ENCODE results near the gene PTGER2.

PTGER2 gene

DNA sequence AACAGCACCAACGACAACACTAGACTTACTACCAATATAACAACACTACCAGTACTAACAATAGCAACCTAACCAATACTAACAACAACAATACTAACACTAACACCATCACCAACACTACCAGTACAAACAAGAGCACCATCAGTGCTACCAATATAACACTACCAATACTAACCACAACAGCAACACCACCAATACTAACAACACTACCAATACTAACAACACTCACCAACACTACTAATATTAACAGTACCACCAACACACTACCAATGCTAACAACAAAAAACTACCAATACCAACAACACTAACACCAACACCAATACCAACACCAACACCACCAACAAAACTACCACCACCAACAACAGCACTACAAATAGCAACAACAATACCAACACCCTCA is 25.1 kb downstream of the PTGER2 start:
- DNase-seq (ENCODE audit: low spot score) = no peak

DNA sequence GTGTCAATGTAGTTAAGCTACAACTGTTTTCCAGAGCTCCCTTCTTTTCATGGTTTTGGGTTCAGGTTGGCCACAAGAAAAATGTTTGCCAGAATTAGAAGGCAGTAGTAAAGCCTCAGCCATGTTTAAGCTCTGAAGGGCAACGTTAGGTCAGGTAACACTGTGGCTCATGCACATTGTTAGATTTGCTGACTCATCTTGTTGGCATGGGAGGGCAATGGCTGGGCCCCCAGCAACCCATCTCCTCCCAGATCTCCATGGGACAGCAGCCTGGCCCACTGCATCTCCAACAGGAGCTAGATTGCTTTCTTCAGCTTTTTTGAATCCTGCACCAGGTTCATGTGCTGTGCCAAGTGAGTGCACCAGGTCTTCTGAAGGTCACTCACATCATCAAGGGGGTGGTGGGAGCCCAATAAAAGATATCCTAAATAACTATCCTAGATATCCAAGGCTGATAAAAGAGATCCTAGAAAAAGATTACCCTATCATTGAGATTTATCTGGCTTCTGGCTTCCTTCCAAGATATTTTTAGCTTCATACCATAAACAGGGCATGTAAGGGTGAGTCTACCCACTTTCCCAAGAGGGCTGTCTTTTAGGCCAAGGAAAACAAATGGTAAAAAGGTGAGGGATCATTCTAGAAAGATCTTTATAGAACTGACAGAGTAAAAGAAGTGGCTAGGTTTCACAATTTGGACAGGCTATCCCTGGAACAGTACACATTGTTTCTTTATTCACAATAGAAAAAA is 28.9 kb downstream of the PTGER2 start:
- no peak for DNase-seq (ENCODE audit: low spot score)

DNA sequence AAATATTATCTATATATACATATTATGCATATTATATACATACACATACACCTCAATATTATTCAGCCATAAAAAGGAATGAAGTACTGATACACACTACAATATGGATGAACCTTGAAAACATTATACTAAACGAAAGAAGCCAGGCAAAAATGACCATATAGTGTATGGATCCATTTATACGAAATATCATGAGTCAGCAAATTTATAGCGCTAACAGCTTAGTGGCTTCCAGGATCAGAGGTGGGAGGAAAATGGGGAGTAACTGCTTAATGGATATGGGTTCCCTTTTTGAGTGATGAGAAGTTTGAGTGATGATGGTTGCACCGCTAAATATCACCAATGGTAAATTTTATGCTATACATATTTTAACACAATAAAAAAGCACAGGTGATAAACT is 32.7 kb downstream of the PTGER2 start:
- DNase-seq (ENCODE audit: low spot score) = no peak

- no peak for DNase-seq (ENCODE audit: low spot score)
Measured at GRCh38 chr14:52348279-52348678, 34.2 kb downstream of the PTGER2 start.

DNA sequence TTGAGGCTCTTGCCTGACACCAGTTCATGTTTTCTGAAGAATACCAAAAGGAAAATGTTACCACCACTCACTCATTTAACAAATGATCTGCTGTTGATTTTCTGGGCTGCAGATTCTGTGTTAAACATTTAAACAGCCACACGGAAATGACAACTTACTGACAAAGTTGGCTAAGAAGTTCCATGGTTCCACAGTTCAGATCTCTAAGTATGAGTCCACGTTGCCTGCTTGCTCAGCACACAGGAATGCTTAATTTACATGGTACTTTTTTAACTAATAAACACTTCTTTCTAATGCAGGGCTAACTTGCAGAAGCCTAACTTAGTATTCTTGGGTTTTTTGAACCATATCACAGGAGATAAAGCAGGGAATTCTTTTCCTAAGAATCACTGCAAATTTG is 34.7 kb downstream of the PTGER2 start:
- DNase-seq (ENCODE audit: low spot score) = no peak

GRCh38 chr14:52349731-52350130 is 35.6 kb downstream of the PTGER2 start:
- no peak for DNase-seq (ENCODE audit: low spot score)

GRCh38 chr14:52350445-52350844 is 36.3 kb downstream of the PTGER2 start:
- DNase-seq (ENCODE audit: low spot score) = no peak

- DNase-seq (ENCODE audit: low spot score) = no peak
Measured at GRCh38 chr14:52351233-52352060, 37.3 kb downstream of the PTGER2 start.

DNA sequence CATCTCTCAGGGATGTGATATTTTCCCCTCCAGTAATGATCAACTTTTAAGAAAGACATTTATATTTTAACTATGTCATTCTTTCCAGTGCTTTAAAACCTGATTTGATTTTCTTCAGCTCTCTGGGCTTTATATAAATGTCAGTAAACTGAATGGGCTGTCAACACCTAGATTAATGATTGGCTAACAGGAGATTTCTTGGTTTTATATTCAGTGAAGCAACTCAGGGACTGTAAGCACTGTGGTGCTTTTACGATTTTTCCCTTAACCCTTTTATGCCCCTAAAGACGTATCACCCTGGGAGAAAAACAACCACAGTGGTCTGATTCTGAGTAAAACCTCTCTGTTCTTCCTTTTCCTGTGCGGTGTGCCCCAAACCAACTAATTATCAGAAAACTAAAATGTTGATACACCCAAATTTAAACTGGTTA is 38.0 kb downstream of the PTGER2 start:
- DNase-seq (ENCODE audit: low spot score) = no peak

GRCh38 chr14:52352569-52352968 is 38.5 kb downstream of the PTGER2 start:
- no peak for DNase-seq (ENCODE audit: low spot score)

- DNase-seq (ENCODE audit: low spot score) = no peak
Measured at GRCh38 chr14:52354242-52354641, 40.1 kb downstream of the PTGER2 start.

DNA sequence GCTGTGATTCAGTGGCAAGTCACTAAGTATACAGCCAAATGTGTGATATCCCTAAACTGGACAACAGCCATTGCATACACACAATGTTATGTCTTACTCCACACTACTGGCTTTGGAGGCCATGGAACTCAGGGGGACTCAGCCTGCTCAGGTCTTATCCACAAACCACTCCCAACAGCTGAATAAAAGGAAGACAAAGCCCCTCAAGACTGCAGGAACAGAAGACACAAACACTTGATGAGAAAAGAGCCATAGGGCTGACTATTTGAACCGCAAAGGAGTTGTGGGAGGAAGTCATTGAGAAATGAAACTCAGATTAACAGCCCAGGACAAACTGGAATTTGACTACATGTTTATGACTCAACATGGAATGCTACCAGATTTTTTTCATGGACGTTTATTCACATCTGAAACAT is 40.9 kb downstream of the PTGER2 start:
- DNase-seq (ENCODE audit: low spot score) = peak; percentile 42

DNA sequence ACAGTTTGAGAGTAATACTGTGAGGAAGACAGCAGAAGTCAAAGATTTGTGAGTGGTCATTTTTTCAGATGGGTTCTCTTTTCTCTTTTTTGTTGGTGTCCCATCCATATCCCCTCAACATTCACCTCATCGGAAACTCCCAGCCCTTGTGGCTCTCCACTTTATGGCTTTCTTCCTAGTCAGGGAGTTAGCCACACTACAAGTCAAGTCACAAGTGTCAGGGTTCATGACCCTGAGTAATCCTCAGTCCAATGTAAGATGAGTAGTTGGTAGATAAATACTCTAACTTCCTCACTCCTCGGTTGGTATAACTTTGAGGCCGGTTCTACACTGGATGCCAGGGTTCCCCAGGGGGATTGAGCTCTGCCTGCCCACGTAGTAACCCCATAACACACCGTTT is 41.4 kb downstream of the PTGER2 start:
- DNase-seq (ENCODE audit: low spot score) = no peak

DNA sequence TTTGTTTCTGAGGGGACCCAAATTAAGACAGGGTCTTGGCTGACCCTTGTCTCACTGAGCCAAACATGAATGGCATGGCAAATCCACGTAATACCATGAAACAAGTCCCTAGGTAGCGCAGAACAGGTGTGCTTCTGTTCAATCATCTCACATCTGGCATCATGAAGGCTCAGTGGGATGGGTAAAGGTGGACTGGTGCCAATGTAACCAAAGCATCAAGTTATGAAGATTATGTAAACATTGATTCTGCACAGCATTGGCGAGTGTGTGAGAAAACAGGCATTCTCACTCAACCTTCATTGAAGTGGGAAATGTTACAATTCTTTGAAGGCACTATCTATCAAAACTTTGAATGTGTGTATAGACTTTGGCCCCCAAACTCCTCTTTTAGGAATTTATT is 41.9 kb downstream of the PTGER2 start:
- DNase-seq (ENCODE audit: low spot score) = no peak

GRCh38 chr14:52360831-52361230 is 46.7 kb downstream of the PTGER2 start:
- DNase-seq (ENCODE audit: low spot score) = no peak

DNA sequence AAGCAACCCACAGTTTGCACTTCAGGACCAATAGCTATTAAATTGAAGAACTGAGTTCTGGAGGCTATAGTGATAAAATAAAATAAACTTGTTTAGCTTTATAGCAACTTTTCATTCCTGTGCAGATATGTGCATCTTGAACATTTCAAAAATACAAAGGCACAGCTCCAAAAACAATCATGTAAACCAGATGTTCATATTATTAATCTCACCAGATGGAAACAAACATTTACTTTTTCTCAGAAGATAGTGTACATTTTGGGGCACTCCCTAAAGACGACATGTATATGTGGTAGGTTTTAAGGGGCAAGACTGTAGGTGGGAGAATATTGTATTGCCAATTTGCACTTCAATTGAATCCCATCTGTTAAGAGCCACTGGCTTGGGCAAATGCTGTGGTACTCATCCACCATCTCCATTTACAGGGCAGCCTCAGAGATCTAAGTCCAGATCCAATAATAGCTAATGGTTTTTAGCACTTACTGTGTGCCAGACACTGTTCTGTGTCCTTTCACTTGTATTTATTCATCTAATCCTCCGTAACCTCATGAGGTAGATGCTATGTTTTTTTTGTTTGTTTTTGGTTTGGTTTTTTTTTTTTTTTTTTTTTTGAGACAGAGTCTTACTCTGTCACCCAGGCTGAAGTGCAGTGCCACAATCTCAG is 49.1 kb downstream of the PTGER2 start:
- no peak for DNase-seq (ENCODE audit: low spot score)

- no peak for DNase-seq (ENCODE audit: low spot score)
Measured at GRCh38 chr14:52363961-52364360, 49.8 kb downstream of the PTGER2 start.

DNA sequence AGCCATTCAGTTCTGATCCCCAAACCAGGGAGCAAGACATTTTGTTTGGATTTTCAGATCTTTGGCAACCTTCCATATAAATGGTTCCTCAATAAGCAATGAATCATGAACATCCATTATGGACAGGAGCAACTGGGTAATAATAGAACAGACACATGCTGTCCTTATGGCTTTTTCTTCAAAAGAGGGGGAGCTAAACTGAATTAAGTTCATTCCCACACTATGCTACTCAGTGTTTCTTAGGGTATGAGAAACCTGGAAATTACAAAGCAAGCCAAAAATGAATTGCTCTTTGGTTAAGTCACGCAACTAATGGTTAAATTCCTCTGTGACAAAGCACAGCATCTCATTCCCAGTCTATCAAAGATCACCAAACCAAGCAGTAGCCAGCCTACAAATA is 51.0 kb downstream of the PTGER2 start:
- no peak for DNase-seq (ENCODE audit: low spot score)

DNA sequence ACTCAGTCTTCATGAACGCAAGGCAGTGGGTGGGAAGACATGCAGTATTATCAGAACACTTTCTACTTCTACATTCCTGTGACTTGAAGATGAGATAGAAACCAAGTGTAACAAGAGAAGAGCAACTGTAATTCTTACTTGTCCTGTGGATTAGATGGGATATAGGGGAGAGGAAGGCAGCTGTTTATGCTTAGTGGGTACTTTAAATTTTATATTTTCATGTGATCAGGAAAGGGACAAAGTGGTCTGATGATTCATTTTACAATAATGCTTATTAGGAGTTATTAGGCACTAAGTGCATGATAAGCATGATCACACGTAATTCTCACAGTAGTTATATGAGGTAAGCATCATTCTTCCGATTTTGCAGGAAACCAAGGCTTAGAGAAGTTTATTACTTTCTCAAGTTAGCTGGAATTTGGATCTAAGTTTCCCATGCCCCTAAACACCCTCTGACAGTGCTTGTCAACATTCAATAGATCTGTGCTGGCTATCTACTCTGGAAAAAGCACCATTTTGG is 52.7 kb downstream of the PTGER2 start:
- no peak for DNase-seq (ENCODE audit: low spot score)

DNA sequence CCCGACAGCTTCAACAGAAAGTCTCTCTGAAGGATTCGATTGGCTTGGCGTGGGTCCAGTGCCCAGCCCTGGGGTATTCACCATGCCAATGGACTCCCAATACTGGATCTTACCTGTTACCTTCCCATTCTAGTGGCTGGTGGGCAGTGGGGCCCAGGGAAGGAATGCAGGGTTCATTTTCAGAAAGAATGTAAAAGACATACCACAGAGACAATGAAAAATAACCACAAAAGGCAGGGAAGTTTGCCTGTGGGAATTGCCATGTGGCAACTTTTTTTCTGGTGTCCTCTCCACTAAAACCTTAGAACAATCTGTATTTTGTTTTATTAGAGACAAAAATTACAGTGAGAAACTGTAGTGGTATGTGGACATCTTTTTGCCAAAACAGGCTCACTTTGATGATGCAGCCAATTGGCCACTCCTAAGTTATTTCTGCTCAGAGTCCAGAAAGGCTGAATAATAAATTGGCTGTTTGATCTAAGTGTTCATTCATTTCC is 55.2 kb downstream of the PTGER2 start:
- DNase-seq (ENCODE audit: low spot score) = no peak

DNA sequence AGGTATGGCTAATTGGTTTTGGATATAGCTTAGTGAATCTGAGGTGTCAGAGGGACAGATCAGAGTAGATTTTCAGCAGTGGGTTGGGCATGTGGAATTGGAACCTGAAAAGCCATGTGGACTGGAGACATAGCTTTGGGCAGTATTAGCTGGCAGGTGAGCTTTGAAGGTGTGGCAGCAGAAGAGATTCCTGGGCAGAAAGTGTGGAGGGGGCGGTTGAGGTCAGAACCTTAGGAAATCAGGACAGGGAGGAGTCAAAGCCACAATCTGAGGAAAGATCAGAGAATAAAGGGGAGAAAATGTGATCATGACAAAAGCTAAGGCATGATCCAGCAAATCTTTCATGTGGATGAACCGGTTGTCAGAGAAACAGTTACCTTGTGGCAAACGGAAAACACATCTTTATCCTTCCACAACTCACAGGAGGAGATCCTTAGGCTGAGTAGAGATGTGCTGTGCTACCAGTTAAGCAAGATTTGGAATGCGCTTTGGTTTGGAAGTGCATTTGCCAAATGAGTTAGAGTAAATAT is 56.4 kb downstream of the PTGER2 start:
- no peak for DNase-seq (ENCODE audit: low spot score)

- DNase-seq (ENCODE audit: low spot score) = no peak
Measured at GRCh38 chr14:52377940-52378339, 63.8 kb downstream of the PTGER2 start.

Measured in LoVo (cell line).